Measurements from ENCODE around the gene CWC27.

CWC27 gene

GRCh38 chr5:65035211-65036206, 266.8 kb downstream of the CWC27 start:
- DNase-seq (ENCODE audit: low read depth in 2 of 2): peak; percentile 80 to 83

DNA sequence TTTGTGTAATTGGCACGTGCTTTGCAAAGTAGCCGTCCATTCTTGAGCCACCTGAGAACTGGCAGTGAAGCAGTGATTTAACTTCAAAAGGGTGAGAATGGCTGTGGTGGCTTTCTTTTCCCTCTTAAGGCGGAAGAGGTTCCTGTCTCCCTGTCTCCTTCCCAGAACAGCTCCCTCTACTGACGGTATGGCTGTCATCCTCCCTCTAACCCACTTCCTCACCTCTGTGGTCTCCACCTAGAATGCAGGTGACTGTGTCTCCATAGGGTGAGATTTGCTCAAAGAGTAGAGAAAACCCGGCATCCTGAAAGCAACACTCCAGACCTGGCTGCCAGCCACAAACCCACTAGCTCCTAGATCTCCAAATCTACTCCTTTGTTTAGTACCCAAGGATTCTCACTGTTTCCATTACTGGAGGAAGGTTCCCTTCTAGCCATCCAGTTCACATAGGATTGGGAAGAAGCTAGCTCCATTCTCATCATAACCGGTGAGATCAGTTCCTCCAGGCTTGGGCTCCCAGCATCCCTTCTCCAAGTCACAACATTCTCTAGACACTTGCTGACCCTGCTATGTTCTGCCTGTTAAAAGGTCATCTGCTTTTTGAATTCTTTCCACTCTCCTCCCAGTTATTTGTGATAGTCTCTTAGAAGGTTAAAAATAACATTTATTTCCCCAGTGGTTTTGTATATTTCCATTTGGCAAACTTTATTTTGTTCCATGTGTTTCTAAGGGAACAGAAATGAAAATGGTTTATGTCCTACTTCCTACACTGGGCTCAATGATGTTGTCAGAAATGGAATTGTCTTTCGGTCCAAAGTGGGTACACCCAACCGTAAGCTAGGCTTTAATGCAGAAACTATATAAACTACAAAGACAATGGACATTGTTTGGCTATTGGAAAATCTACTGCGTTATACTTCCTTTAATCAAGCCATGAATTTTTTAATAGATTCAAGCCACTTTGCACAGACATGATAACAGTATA, 269.4 kb downstream of the CWC27 start:
- no peak for DNase-seq (ENCODE audit: low read depth in 2 of 2)

GRCh38 chr5:65041296-65042158, 272.8 kb downstream of the CWC27 start:
- DNase-seq (ENCODE audit: low read depth in 2 of 2): peak in 1 of 2 experiments; percentile 26

DNA sequence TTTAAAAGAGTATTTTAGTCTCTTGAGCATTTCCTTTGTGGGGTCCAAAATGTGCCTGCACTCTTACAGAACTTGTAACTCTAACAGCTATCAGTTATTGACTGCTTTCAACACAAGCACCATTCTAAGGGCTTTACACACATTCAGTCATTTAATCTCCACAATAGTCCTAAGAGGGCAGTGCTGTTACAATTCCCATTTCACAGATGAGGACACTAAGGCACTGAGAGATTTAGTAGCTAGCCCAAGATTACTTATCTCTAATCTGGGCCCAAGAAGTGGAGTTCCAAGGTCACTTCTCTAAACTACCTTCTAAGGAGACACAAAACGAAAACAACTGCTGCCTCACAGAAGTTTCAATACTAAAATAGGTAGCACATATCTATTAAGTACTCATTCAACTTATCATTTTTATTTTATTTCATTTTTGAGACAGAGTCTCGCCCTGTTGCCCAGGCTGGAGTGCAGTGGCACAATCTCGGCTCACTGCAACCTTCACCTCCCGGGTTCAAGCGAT, 275.2 kb downstream of the CWC27 start:
- DNase-seq (ENCODE audit: low read depth in 2 of 2): no peak

GRCh38 chr5:65047225-65047624, 278.5 kb downstream of the CWC27 start:
- DNase-seq (ENCODE audit: low read depth in 2 of 2): no peak

DNA sequence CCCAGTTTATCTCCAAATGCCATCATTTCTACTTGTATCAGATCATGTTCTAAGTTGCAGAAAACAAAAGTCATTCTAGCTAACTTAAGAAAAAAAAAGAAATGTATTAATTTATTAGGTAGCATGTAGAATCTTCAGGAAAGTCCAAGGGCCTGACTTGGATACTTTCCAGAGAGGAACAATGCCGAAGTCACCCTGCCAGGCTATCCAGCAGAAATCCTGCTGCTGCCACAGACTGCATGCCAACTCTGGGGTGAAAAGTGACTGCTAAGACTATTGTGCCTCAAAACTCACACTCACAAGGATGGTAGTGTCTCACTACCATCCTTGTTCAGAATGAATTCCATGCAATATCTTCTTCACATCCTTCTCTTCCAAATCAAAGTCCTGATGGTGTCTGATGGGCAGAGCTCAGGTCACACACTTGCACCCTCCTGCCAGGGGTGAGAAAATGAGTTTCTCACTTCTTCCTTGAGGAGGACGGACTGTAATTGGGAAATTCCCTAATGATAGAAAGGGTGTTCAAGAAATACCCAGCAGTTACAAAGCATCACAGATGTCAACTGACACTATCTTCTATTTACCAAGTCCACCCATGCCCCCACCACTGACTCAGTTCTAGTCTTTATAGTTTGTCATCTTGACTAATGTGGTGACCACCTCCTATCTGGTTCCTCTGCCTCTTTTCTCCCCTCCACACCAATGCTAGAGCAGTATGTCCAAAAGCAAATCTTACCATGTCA, 279.4 kb downstream of the CWC27 start:
- DNase-seq (ENCODE audit: low read depth in 2 of 2): no peak

GRCh38 chr5:65050140-65050539, 281.4 kb downstream of the CWC27 start:
- no peak for DNase-seq (ENCODE audit: low read depth in 2 of 2)

DNA sequence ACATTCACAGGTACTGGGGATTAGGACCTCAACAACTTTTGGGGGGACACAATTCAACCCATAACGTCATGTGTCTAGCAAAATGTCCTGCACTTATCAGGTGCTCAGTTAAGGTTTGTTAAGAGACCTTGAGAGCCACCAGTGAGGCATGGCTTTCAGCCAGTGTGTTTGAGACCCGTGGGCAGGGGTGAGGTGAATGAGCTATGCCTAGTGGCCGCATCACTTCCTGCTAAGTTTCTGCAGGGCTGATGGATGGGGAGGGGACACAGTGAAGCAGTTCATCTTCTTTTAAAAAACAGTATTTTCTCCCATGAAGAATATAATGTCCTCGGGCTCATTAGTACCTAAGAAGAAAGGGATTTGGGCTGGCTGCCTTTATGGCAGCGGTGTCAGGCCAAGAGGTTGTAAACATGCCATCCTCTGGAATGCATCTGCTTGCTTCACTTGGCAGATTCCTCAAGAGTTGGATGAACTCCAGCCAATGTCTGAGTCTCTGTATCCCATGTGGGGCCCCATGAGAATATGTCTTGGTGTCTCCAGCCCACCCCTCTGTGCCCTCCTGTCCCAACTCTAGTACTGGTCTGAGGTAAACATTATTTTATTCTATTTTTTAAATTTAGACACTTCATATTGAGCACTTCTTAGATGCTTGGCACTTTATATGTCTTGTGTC, 282.2 kb downstream of the CWC27 start:
- no peak for DNase-seq (ENCODE audit: low read depth in 2 of 2)

GRCh38 chr5:65055938-65056337, 287.2 kb downstream of the CWC27 start:
- no peak for DNase-seq (ENCODE audit: low read depth in 2 of 2)

DNA sequence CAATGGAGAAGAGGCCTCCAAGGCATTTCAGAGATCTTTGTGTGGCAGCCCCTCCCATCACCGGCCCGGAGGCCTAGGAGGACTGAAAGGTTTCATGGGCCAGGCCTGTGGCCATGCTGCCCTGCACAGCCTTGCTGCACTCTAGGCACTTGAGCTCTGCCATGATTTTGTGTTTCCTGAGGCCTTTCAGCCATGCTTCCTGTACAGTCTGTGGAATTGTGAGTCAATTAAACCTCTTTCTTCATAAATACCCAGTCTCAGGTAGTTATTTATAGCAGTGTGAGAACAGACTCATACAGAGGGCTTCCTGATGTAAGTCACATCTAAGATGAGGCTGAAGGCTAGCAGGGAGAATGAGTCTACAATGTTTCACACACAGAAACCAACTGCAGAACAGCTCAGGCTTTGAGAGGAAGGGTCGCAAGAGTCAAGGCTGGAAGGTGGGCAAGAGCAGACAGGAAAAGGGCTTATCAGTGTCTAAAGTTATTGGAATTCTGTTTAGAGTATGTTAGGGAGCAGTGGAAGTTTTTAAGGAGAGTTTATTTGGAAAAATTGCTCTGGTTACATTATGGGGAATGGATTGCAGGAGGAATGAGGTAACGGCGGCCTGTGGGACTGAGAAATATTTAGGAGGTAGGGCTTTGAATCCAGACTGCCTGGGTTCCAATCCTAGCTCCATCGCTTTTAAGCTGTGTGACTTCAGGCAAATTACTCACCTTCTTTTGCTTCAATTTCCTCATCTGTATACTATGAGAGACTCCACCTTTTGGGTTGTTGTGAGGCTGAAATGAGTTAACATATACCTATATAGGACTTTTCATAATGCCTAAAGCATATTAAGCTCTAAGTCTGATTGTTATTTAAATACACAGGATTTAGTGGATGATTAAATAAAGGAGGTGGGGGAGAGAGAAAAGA, 291.2 kb downstream of the CWC27 start:
- no peak for DNase-seq (ENCODE audit: low read depth in 2 of 2)

- no peak for DNase-seq (ENCODE audit: low read depth in 2 of 2)
These were observed 292.7 kb downstream of the CWC27 start for GRCh38 chr5:65061250-65061973.

GRCh38 chr5:65061974-65062353, 293.2 kb downstream of the CWC27 start:
- no peak for DNase-seq (ENCODE audit: low read depth in 2 of 2)

DNA sequence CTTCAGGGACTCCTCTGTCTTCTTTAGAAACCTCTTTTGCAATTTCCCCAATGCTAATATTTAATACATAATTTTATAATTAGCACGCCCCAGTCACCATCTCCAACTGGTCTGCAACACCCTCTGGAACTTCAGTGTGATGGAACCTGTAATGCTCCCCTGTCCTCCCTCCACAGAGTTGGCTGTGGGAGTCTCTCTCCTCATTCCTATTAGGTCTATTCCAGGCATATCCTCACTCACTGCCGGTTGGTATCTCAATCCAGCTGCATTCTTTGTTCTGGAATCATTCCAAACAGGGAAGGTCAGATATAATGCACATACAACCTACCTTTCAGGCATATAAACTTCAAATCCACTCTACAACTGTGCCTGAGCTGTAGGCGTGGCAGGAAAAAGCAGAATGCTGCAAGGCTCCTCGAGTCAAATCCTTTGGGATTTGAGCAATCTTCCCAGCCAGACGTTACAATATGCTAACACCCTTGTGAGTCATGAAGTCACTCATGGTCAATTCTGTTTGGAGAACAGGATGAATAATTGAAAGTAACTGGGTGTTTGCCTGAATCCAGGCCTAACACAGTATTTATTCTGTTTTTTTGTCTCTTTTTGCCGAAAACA, 293.8 kb downstream of the CWC27 start:
- DNase-seq (ENCODE audit: low read depth in 2 of 2): peak; percentile 93 to 94

GRCh38 chr5:65065001-65065511, 296.3 kb downstream of the CWC27 start:
- no peak for DNase-seq (ENCODE audit: low read depth in 2 of 2)

DNA sequence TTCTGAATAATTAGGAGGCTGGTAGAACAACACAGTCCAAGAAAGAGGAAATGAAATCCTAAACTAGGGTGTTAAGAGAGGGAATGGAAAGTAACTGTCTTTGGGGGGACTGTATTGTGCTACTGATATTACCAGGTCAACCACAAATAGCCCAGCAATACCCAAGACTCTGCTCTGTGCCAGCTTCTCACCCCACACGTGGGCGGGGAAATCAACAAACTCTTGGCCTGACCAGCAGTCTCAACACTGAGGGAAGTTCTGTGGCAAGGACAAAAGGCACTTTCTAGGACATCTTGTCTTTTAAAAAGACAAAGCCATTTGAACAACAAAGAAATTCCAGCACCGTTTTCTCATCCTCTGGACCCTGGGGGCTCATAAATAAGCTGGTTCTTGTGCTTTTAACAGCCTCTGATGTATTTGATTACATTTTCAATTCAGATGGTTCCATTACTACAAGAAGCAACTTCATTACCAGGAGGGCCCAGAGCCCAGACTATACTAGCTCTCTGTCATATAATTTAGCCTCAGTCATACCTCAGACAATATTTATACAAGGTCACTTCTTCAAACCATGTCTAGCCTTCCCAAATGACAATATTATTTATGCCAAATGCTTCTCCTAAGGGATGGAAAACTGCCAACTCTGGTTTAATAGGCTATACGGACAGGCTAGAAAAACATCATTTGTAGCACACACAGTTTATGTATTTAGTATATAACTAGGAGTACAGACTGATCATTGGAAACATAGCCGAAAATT, 297.8 kb downstream of the CWC27 start:
- no peak for DNase-seq (ENCODE audit: low read depth in 2 of 2)

- DNase-seq (ENCODE audit: low read depth in 2 of 2): no peak
These were observed 298.4 kb downstream of the CWC27 start for GRCh38 chr5:65067147-65067506.
